H9 (cell line): Measurements from ENCODE around the gene ST3GAL5. TPM values are rescaled to one million over a fixed set of nuclear protein-coding genes. Genes with fewer than 3 reads are reported as not detected.

Experiments
- DNase-seq: peaks from one replicate; pipeline ENCODE4 v3.0.0-alpha.2; 2017
- H2AFZ ChIP-seq: one replicate; pipeline ENCODE4 v1.6.1; 2013; ENCODE audit warnings: mild to moderate bottlenecking, low read length, control low read depth, moderate library complexity
- H2AK5ac ChIP-seq: 2 replicates; pipeline ENCODE4 v1.6.1; 2013; ENCODE audit warnings: low read length, control low read depth, mixed read lengths; ENCODE audit not compliant: insufficient read length
- H2BK120ac ChIP-seq: one replicate; pipeline ENCODE4 v1.6.1; 2013; ENCODE audit warnings: low read depth, mild to moderate bottlenecking, low read length, control low read depth, inconsistent platforms; ENCODE audit not compliant: poor library complexity, severe bottlenecking
- H2BK12ac ChIP-seq: 2 replicates; pipeline ENCODE4 v1.6.1; 2013; ENCODE audit warnings: low read length, control low read depth, mixed read lengths, low read depth; ENCODE audit not compliant: insufficient read length
- H2BK15ac ChIP-seq: 2 replicates; pipeline ENCODE4 v1.6.1; 2013; ENCODE audit warnings: low read depth, low read length, control low read depth
- H2BK20ac ChIP-seq: one replicate; pipeline ENCODE4 v1.6.1; 2013; ENCODE audit warnings: low read depth, mild to moderate bottlenecking, low read length, control low read depth, inconsistent platforms; ENCODE audit not compliant: poor library complexity, severe bottlenecking
- H2BK5ac ChIP-seq: 2 replicates; pipeline ENCODE4 v1.6.1; 2013; ENCODE audit warnings: low read length, control low read depth, mixed read lengths; ENCODE audit not compliant: insufficient read length
- H3K14ac ChIP-seq: 2 replicates; pipeline ENCODE4 v1.6.1; 2013; ENCODE audit warnings: low read length, control low read depth; ENCODE audit not compliant: insufficient read depth
- H3K18ac ChIP-seq: 2 replicates; pipeline ENCODE4 v1.6.1; 2013; ENCODE audit warnings: low read depth, mild to moderate bottlenecking, mixed read lengths, low read length, control low read depth; ENCODE audit not compliant: insufficient read length
- H3K23ac ChIP-seq: 2 replicates; pipeline ENCODE4 v1.6.1; 2013; ENCODE audit warnings: low read length, control low read depth, mixed read lengths, low read depth; ENCODE audit not compliant: insufficient read length
- H3K23me2 ChIP-seq: 2 replicates; pipeline ENCODE4 v1.6.1; 2013; ENCODE audit warnings: low read depth, mild to moderate bottlenecking, mixed read lengths, low read length, control low read depth; ENCODE audit not compliant: insufficient read length, poor library complexity, severe bottlenecking
- H3K27ac ChIP-seq: 2 replicates; pipeline ENCODE4 v1.5.1; 2013; ENCODE audit warnings: low read length, control low read depth, mixed read lengths, low read depth; ENCODE audit not compliant: insufficient read length
- H3K27me3 ChIP-seq: 2 replicates; pipeline ENCODE4 v1.6.1; 2013; ENCODE audit warnings: low read length, control low read depth, inconsistent platforms; ENCODE audit not compliant: insufficient read depth
- H3K4ac ChIP-seq: 2 replicates; pipeline ENCODE4 v1.6.1; 2013; ENCODE audit warnings: low read depth, mild to moderate bottlenecking, control low read depth, inconsistent platforms, low read length, moderate library complexity
- H3K4me1 ChIP-seq: 2 replicates; pipeline ENCODE4 v1.6.1; 2013; ENCODE audit warnings: low read length, control low read depth, inconsistent platforms; ENCODE audit not compliant: insufficient read depth
- H3K4me2 ChIP-seq: 2 replicates; pipeline ENCODE4 v1.6.1; 2013; ENCODE audit warnings: low read length, control low read depth, mixed read lengths; ENCODE audit not compliant: insufficient read length, insufficient read depth
- H3K56ac ChIP-seq: 2 replicates; pipeline ENCODE4 v1.6.1; 2013; ENCODE audit warnings: low read depth, mild to moderate bottlenecking, mixed read lengths, low read length, control low read depth; ENCODE audit not compliant: insufficient read length
- H3K79me1 ChIP-seq: 2 replicates; pipeline ENCODE4 v1.6.1; 2013; ENCODE audit warnings: low read depth, mild to moderate bottlenecking, moderate library complexity, low read length, control low read depth, inconsistent platforms; ENCODE audit not compliant: insufficient read depth, poor library complexity, severe bottlenecking
- H3K79me2 ChIP-seq: 2 replicates; pipeline ENCODE4 v1.6.1; 2013; ENCODE audit warnings: low read length, control low read depth, inconsistent platforms; ENCODE audit not compliant: insufficient read depth
- H3K9ac ChIP-seq: 2 replicates; pipeline ENCODE4 v1.6.1; 2013; ENCODE audit warnings: low read length, control low read depth, mixed read lengths; ENCODE audit not compliant: insufficient read length; ENCODE audit errors: extremely low read depth
- H3K9me3 ChIP-seq: one replicate; pipeline ENCODE4 v1.6.1; 2013; ENCODE audit warnings: low read depth, low read length, inconsistent platforms; ENCODE audit not compliant: control insufficient read depth
- H3T11ph ChIP-seq: one replicate; pipeline ENCODE4 v1.6.1; 2013; ENCODE audit warnings: mild to moderate bottlenecking, low read length, control low read depth, inconsistent platforms
- H4K20me1 ChIP-seq: one replicate; pipeline ENCODE4 v1.6.1; 2013; ENCODE audit not compliant: control insufficient read depth, insufficient read length, insufficient read depth
- H4K5ac ChIP-seq: 2 replicates; pipeline ENCODE4 v1.6.1; 2013; ENCODE audit warnings: low read depth, mild to moderate bottlenecking, mixed read lengths, low read length, control low read depth; ENCODE audit not compliant: insufficient read length
- H4K8ac ChIP-seq: replicated peaks from 2 replicates; pipeline ENCODE4 v1.6.1; 2013; ENCODE audit warnings: low read length, control low read depth, mixed read lengths, low read depth; ENCODE audit not compliant: insufficient read length
- H4K91ac ChIP-seq: 2 replicates; pipeline ENCODE4 v1.6.1; 2013; ENCODE audit warnings: low read depth, mild to moderate bottlenecking, moderate library complexity, mixed read lengths, low read length, control low read depth; ENCODE audit not compliant: insufficient read length
- H3K27ac Mint-ChIP-seq, 3 experiments: 2 replicates in 2 of 3; 3 replicates in 1 of 3; pipeline ENCODE4 v1.8.0; 2020 to 2021; ENCODE audit warnings: mixed read lengths in 3 of 3, mild to moderate bottlenecking in 1 of 3, moderate library complexity in 1 of 3
- H3K27me3 Mint-ChIP-seq: 2 replicates; pipeline ENCODE4 v1.8.0; 2021; ENCODE audit warnings: low read depth, mild to moderate bottlenecking, moderate library complexity, mixed read lengths
- H3K36me3 Mint-ChIP-seq, 3 experiments: 2 replicates in 2 of 3; 3 replicates in 1 of 3; pipeline ENCODE4 v1.8.0; 2020 to 2021; ENCODE audit warnings: low read depth in 3 of 3, mixed read lengths in 3 of 3; ENCODE audit not compliant: insufficient read depth in 1 of 3
- H3K4me1 Mint-ChIP-seq, 2 experiments: 2 replicates each; pipeline ENCODE4 v1.8.0; 2020; ENCODE audit warnings: mixed read lengths in 2 of 2
- H3K4me3 Mint-ChIP-seq, 2 experiments: 2 replicates in 1 of 2; 3 replicates in 1 of 2; pipeline ENCODE4 v1.8.0; 2020 to 2021; ENCODE audit warnings: mild to moderate bottlenecking in 2 of 2, mixed read lengths in 2 of 2, moderate library complexity in 1 of 2
- H3K9me3 Mint-ChIP-seq, 2 experiments: 2 replicates in 1 of 2; 3 replicates in 1 of 2; pipeline ENCODE4 v1.8.0; 2020; ENCODE audit warnings: mild to moderate bottlenecking in 2 of 2, mixed read lengths in 2 of 2, moderate library complexity in 1 of 2
- WGBS: extraction: QIAGEN DNeasy Blood & Tissue Kit; methylation state at CpG from one replicate; pipeline ENCODE4 v1.1.7; 2013; ENCODE audit warnings: missing lambda C conversion rate, low lambda C conversion rate, mixed read lengths; ENCODE audit not compliant: insufficient read length; ENCODE audit errors: extremely low coverage; 5-methylcytosine and 5-hydroxymethylcytosine counted together
- total RNA-seq: library from RNA; stranded (reverse); gene quantifications from 2 replicates; pipeline ENCODE4 v1.2.1, GENCODE V29; 2021
- TF ChIP-seq, protein P1 (sequence below): fragments of 200-600 bp; sonication (generic); conservative IDR thresholded peaks from 3 replicates; pipeline ENCODE4 v1.8.0; 2021; ENCODE audit warnings: antibody characterized with exemption, mild to moderate bottlenecking

The ST3GAL5 gene
- total RNA-seq, 1 experiment from 2014 or later, result 3.3 TPM

DNA sequence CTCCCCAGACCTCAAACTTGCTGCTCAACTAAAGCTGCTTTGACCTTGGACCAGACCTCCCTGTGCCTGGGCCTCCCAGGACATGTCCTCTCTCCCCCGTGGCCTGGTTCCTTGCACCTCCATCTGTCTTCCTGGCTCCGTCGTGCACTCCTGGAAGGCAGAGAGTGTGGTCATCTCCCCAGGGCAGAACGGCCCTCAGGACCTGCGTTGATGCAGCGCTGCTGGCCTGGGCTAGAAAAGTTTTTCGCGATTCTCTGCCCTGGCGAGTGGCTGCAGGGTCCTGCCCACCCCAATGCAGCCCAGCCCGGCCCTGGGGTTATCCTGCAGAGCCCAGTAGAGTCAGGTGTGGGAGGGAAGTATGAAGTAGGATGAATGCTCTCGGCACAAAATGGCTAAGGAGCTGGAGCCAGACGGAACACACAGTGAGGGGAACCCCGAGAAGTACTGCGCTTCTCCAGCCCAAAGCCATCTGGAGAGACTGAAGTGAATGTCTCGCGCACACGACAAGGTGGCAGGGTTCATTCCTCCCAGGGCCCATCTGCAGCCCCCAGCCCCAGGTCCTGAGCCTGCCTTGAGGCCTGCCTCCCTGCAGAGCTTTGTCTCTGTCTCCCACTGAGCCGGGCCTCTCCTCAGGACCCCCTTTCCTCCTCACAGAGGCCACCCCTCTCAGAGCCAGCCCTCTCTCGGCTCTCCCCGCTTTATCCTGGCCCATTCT lies 93.3 kb downstream of the ST3GAL5 start:
- no peak overlapping the region for H3K4me3 Mint-ChIP-seq
- Histone ChIP-seq H3K4me1 (no peaks in the 10 kb centered on the region), H2BK5ac (no peak overlapping the region), H3K79me1 (no peaks in the 10 kb centered on the region), H3K27me3 (no peaks in the 10 kb centered on the region; the same call in 1 of the 2 replicates), H2BK15ac (no peak overlapping the region), H4K5ac (no peak overlapping the region), H2BK12ac (no peak overlapping the region), H3K4me2 (no peak overlapping the region), H3K56ac (no peak overlapping the region), H2BK20ac (no peak overlapping the region), H3K4ac (no peak overlapping the region), H2AFZ (no peak overlapping the region), H3K9me3 (no peaks in the 10 kb centered on the region), H3K9ac (no peak overlapping the region), H4K91ac (no peak overlapping the region), H2BK120ac (no peak overlapping the region), H3T11ph (no peak overlapping the region), H3K18ac (no peak overlapping the region), H4K20me1 (no peaks in the 10 kb centered on the region), H2AK5ac (no peak overlapping the region), H3K14ac (no peak overlapping the region; the same call in 1 of the 2 replicates), H3K23me2 (no peaks in the 10 kb centered on the region), H3K23ac (no peak overlapping the region), H3K27ac (no peak overlapping the region), H4K8ac (no peak overlapping the region), H3K79me2 (no peaks in the 10 kb centered on the region)
- no peak for DNase-seq
- H3K4me1 Mint-ChIP-seq, result peaks cover 4 to 9% of the 10 kb centered on the region in 2 experiments; a peak in 3 of 4 replicates
- TF ChIP-seq, protein P1, sequence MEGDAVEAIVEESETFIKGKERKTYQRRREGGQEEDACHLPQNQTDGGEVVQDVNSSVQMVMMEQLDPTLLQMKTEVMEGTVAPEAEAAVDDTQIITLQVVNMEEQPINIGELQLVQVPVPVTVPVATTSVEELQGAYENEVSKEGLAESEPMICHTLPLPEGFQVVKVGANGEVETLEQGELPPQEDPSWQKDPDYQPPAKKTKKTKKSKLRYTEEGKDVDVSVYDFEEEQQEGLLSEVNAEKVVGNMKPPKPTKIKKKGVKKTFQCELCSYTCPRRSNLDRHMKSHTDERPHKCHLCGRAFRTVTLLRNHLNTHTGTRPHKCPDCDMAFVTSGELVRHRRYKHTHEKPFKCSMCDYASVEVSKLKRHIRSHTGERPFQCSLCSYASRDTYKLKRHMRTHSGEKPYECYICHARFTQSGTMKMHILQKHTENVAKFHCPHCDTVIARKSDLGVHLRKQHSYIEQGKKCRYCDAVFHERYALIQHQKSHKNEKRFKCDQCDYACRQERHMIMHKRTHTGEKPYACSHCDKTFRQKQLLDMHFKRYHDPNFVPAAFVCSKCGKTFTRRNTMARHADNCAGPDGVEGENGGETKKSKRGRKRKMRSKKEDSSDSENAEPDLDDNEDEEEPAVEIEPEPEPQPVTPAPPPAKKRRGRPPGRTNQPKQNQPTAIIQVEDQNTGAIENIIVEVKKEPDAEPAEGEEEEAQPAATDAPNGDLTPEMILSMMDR, result no peak
- 0 out of 7 replicates have a peak overlapping the region, but pooled peaks of 1 of the 3 experiments have one; percentile 41 for H3K27ac Mint-ChIP-seq
- peaks cover 38% of the 10 kb centered on the region for H3K27me3 Mint-ChIP-seq
- no CpG with 5 or more reads among the region's 20 CpGs for WGBS
- no peaks in the 10 kb centered on the region for H3K9me3 Mint-ChIP-seq
- no peaks in the 10 kb centered on the region for H3K36me3 Mint-ChIP-seq
